ENCODE results near the gene SLC41A1.

- TF ChIP-seq POLR2AphosphoS5 (IDR thresholded peaks at IDR 0.05) (no peak), CTCF (IDR thresholded peaks at IDR 0.05) (no peak)
These were observed 35.0 kb downstream of the SLC41A1 start for GRCh38 chr1:205777994-205778393.

All from breast epithelium (tissue), 3 donors.